IPS DF 4.7 (cell line): ENCODE results near the gene SPTBN1.

ENCODE experiments used
- DNase-seq: peaks from one replicate; pipeline ENCODE4 v3.0.0-alpha.2; 2013; ENCODE audit warnings: low spot score; ENCODE audit errors: extremely low read depth

The SPTBN1 gene

GRCh38 chr2:54669677-54670484 is 213.8 kb downstream of the SPTBN1 start:
- no peak for DNase-seq

DNA sequence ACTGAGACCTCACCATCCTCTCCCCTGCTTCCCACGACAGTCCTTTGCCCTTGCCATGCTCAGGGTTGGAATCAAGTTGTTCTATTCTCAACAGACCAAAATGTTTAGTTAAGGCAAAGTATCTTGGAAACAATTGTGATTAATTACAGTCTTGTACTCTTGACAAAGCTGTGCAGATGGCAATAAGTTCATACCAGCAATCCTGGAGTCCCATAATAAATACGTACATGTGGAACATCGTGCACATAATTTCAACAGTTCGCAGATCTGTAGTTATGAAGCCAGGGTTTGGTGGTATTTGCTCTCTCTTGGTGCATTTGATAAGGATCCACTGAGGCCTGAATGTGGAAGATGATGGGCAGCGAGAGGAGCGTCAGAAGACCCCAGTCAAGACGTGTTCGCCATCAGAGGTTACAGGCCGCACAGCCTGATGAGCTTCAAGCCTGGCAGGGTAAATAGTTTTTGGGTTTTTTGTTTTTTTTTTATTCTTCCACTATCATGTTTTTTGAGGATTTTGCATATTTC is 214.4 kb downstream of the SPTBN1 start:
- no peak for DNase-seq

- no peak for DNase-seq
Measured at GRCh38 chr2:54671010-54671409, 214.9 kb downstream of the SPTBN1 start.

DNA sequence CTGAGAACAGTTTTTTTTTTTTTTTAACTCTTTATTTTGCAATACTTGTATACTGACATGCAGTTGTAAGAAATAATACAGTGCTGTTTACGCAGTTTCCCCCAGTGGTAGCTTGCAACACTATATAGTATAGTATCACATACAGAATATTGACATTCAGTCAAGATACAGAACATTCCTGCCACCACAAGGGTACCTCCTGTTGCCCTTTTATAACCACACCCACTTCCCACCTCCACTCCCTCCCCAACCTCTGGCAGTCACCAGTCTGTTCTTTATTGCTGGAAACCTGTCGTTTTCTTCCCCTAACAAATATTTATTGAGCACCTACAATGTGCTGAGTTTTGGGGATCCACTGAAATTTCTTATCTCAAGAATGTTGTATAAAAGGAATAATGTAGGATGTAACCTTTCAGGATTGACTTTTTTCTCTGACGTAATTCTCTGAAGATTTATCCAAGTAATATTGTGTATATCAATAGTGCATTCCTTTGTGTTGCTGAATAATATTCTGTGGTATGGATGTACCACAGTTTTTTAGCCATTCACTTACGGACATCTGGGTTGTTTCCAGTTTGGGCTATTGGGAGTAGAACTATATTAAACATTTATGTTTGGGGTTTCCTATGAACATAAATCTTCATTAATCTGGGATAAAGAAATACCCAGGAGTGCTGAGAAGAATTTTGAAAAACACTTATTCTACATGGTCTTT is 215.9 kb downstream of the SPTBN1 start:
- DNase-seq: no peak

- no peak for DNase-seq
Measured at GRCh38 chr2:54672590-54673456, 216.7 kb downstream of the SPTBN1 start.

DNA sequence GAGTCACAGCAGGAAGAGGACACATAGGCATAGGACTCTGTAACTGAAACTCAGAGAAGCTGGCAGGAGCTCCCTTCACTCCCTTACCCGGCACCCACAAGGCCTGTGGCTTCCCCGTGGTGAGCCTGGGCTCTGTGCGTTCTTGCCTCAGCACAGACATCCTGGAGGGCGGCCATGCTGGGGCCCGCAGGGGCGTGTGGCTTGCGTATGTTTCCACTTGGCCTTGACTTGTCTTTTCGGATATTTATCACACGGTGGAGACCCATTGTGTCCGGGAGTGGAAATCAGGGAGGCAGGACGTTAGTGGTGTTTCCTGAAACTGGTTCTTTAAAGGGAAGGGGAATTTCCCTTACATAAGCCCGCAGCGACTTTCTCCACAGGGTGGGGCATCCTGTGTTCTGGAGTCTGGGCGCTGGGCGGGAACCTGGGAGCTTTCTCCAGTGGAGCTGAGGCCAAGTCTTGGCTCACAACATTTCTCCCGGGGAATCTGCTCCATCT is 217.4 kb downstream of the SPTBN1 start:
- DNase-seq: no peak

GRCh38 chr2:54675281-54675680 is 219.2 kb downstream of the SPTBN1 start:
- no peak for DNase-seq

DNA sequence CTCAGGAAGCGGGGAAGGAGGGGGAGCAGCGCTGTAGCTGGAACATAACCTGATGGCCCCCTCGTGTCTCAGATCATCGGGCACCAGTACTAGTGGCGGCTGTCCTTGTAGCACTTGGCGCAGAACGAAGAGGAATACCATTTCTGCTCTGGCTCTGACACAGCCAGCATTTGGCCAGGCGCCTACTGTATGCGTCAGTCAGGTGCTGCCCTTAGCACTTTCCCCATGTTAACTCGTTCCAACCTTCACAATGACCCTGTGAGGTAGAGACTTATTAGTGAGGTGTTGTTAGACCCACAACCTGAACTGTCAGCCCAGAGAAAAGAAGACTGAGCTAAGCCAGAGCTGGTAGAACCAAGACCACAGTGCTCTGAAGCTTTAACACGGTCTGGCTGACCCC is 219.6 kb downstream of the SPTBN1 start:
- DNase-seq: no peak

DNA sequence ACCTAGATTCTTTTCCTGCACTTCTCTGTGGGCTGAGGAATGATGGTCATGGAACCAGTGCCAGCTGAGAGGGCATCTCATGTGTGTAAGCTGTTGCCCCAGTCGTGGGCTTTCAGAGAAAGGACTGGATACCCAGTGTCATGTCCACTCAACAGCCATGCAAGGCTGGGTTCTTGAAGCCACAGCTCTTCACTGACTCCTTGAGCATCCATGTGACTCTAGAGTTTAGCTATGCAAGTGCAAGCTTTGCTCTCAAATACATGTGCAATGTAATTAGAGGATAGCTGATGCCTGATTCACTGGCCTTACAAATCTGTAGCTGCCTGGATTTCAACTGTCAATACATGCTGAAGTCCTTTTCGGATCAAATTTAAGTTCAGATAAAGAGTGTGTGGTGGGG is 220.5 kb downstream of the SPTBN1 start:
- no peak for DNase-seq

- no peak for DNase-seq
Measured at GRCh38 chr2:54677476-54678265, 221.5 kb downstream of the SPTBN1 start.

DNA sequence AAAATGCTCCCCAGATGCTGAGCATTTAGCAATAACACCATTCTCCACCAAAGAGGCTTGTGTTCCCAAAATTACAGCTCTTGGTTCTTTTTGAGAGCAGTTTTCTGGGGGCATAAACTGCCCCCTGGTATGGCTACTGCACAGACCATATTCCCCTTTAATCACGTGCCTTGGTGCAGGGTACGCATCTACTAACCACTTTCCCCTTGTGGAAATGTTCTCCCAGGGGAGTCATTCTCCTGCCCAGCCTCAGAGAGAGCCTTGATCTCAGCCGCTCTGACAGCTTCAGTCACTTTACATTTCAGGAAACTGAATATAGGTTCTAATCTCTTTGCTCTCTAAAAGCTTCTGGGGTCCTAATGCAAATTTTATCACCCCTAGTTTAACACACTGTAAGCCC is 222.6 kb downstream of the SPTBN1 start:
- no peak for DNase-seq

- DNase-seq: no peak
Measured at GRCh38 chr2:54680397-54681041, 224.4 kb downstream of the SPTBN1 start.

DNA sequence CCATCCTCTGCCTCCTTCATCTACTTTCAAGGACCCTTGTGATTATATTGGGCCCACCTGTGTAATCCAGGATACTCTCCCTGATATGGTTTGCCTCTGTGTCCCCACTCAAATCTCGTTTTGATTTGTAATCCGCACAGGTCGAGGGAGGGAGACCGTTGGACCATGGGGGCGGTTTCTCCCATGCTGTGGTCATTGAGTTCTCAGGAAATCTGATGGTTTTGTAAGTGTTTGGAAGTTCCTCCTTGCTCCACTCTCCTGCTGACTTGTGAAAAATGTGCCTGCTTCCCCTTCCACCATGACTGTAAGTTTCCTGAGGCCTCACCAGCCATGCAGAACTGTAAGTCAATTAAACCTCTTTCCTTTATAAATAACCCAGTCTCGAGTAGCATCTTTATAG is 225.3 kb downstream of the SPTBN1 start:
- no peak for DNase-seq

- no peak for DNase-seq
Measured at GRCh38 chr2:54683596-54683995, 227.5 kb downstream of the SPTBN1 start.

GRCh38 chr2:54685263-54685775 is 229.2 kb downstream of the SPTBN1 start:
- DNase-seq: no peak

GRCh38 chr2:54687595-54688152 is 231.5 kb downstream of the SPTBN1 start:
- no peak for DNase-seq

DNA sequence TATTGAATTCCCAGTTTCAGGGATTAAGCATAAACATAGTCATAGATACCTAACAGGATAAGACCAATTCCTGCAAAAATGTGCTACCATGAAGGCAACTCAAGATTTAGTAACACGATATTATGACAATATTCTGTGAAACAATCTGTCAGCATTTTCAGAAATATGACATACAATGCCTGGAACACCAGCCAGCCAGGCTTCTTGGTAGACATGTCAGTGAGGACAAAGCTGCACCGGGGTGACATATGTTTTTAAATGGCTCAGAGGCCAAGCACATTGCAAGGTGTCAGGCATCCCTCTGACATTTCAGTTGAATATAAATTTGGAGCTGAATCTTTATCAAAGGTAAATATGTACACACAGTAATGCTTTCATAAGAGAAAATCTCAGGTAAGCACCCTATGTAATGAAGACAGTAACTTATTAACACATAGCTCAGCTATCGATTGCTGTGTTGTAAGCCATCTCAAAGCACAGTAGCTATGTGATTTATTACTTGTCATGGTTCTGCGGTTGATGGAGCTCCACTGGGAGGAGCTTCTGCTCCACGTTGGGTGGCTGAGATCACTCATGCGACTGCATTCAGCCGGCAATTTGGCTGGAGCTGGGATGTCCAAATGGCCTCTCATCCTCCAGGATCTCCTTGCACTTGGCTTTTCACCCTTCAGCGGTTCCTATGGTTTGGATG is 235.5 kb downstream of the SPTBN1 start:
- DNase-seq: no peak

DNA sequence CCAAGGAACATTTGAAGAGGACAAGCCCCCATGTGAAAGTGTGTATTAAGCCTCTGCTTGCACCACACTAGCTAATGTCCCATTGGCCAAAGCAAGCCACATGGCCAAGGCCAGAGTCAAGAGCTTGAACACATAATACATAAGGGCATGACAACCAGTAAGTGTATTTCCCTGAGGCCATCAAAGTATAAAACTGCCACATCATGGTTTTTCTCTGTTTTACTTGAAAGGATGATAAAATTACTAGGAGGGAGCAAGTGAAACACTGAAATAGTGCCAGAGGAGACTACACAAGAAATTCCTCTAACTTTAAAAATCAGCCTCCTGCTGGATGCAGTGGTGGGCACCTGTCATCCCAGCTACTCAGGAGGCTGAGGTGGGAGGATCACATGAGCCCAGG is 236.4 kb downstream of the SPTBN1 start:
- no peak for DNase-seq

DNA sequence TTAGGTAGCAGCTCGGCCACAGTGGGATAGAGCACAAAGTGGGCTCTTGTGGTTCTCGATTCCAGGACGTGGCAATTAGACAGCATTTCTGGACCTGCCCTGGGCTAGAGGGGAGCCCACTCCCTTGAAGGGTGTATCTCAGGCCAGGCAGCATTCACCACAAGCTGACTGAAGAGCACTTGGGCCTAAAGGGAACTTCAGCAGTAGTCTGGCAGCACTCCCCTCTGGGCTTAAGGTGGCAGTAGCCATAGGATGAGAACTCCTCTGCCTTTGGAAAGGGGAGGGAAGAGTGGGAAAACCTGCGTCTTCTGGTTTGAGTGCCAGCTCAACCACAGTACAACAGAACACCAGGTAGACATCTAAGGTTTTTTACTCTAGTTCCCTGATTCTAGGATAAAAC is 239.3 kb downstream of the SPTBN1 start:
- no peak for DNase-seq
